Frontal cortex (tissue), 4 donors: ENCODE results near the gene SCYGR8. TPM values are rescaled to one million over a fixed set of nuclear protein-coding genes. Genes with fewer than 3 reads are reported as not detected.
"Not testable (repeated sequence)": the region's sequence is repeated elsewhere in the genome, so short reads cannot be mapped to it uniquely, and the experiment has no call there.

Experiments used
- DNase-seq, 2 donors: peaks; one replicate each; pipeline ENCODE4 v3.0.0; 2012; ENCODE audit warnings: low spot score in 2 of 2
- FAIRE-seq: peaks from 2 replicates; lab custom pipeline; 2012; peaks lifted over from hg19 to GRCh38; lab: Jason Lieb, UNC
- total RNA-seq: library from RNA; depleted of rRNA; stranded (reverse); fragments of >200 nt; gene quantifications from one replicate; pipeline ENCODE4 v1.2.3, GENCODE V29; 2014
- donor health status: control.
- donor health status: control.
- donor health status: control.

Gene SCYGR8
- not detected for total RNA-seq

GRCh38 chr2:227745594-227745993 lies at the start of gene SCYGR8:
SCYGR8 (plus strand) TSS chr2:227745894; CDS start chr2:227745894, 0 bp downstream.
- FAIRE-seq = no peak

GRCh38 chr2:227696990-227697679 lies 48.6 kb upstream of the SCYGR8 start:
- FAIRE-seq = no peak
- no peak for DNase-seq

More at GRCh38 chr2:227745594-227745993, at the start of gene SCYGR8:
- DNase-seq = no peak

- FAIRE-seq (no peak), DNase-seq (no peak)
Measured at GRCh38 chr2:227701556-227701955, 44.1 kb upstream of the SCYGR8 start.

GRCh38 chr2:227703280-227703732 lies 42.4 kb upstream of the SCYGR8 start:
- no peak for FAIRE-seq
- DNase-seq = no peak

- DNase-seq = no peak
- FAIRE-seq = no peak
Measured at GRCh38 chr2:227703961-227704360, 41.7 kb upstream of the SCYGR8 start.

- FAIRE-seq (no peak), DNase-seq (no peak)
Measured at GRCh38 chr2:227706859-227707258, 38.8 kb upstream of the SCYGR8 start.

GRCh38 chr2:227707390-227707789 lies 38.3 kb upstream of the SCYGR8 start:
- no peak for DNase-seq
- no peak for FAIRE-seq

- DNase-seq (no peak), FAIRE-seq (no peak)
Measured at GRCh38 chr2:227710986-227711385, 34.7 kb upstream of the SCYGR8 start.

GRCh38 chr2:227713291-227713690 lies 32.4 kb upstream of the SCYGR8 start:
- no peak for FAIRE-seq
- DNase-seq = no peak

- FAIRE-seq (no peak), DNase-seq (no peak)
Measured at GRCh38 chr2:227716501-227716900, 29.2 kb upstream of the SCYGR8 start.

- FAIRE-seq = no peak
- peak; percentile 46 to 79 for DNase-seq
Measured at GRCh38 chr2:227717687-227718567, 27.8 kb upstream of the SCYGR8 start, which contains the start of gene SLC19A3. SLC19A3 (minus strand) TSS chr2:227718028; CDS start chr2:227702318, 15,710 bp downstream.

GRCh38 chr2:227719641-227720040 lies 26.1 kb upstream of the SCYGR8 start:
- no peak for FAIRE-seq

GRCh38 chr2:227720680-227721079 lies 25.0 kb upstream of the SCYGR8 start:
- no peak for FAIRE-seq
- no peak for DNase-seq

More at GRCh38 chr2:227719641-227720040, 26.1 kb upstream of the SCYGR8 start:
- DNase-seq = no peak

GRCh38 chr2:227722821-227723220 lies 22.9 kb upstream of the SCYGR8 start:
- DNase-seq, FAIRE-seq: not testable (repeated sequence)

- FAIRE-seq = no peak
- no peak for DNase-seq
Measured at GRCh38 chr2:227724394-227725039, 21.2 kb upstream of the SCYGR8 start, which contains the start of gene SCYGR6. SCYGR6 (minus strand) TSS chr2:227724757; CDS start chr2:227724757, 0 bp downstream.

- DNase-seq (no peak), FAIRE-seq (no peak)
Measured at GRCh38 chr2:227728035-227728434, 17.7 kb upstream of the SCYGR8 start, which contains the start of gene SCYGR7. SCYGR7 (plus strand) TSS chr2:227728335; CDS start chr2:227728335, 0 bp downstream.

GRCh38 chr2:227739351-227739750 lies 6.3 kb upstream of the SCYGR8 start:
- FAIRE-seq (no peak), DNase-seq (no peak)

GRCh38 chr2:227740705-227741104 lies 5.0 kb upstream of the SCYGR8 start:
- not testable (repeated sequence) for DNase-seq, FAIRE-seq

GRCh38 chr2:227748079-227748478 lies 2.4 kb downstream of the SCYGR8 start:
- DNase-seq (no peak), FAIRE-seq (no peak)

GRCh38 chr2:227756261-227756660 lies 10.6 kb downstream of the SCYGR8 start:
- FAIRE-seq, DNase-seq: not testable (repeated sequence)
